GM10266 (cell line): ENCODE results near the gene FIBIN.

Source experiments
- DNase-seq: peaks from one replicate; pipeline ENCODE4 v3.0.0; 2012; ENCODE audit errors: extremely low spot score
- TF ChIP-seq, protein P1 (sequence below): IDR thresholded peaks from 2 replicates; pipeline ENCODE4 v1.5.1; 2012; ENCODE audit warnings: mild to moderate bottlenecking, low read depth; ENCODE audit not compliant: control insufficient read depth, insufficient read depth; ENCODE audit errors: missing control alignments

The FIBIN gene

DNA sequence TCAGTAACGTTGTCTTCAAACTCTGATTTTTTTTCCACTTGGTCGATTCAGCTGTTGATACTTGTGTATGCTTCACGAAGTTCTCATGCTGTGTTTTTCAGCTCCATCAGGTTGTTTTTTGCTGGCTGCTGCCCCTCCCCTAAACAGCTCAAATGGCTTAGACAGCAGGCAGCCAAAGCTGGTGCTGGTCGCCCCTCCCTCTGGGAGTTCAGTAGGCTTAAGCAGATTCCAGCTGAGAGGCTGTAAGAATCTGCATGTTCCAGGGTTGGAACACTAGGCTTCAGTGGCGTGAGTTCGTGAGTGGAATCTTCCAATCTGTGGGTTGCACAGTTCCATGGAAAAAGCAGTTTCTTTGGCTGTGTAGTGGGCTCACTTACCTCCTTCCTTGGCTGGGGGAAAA, 10.3 kb upstream of the FIBIN start:
- no peak for DNase-seq
- TF ChIP-seq, protein P1, sequence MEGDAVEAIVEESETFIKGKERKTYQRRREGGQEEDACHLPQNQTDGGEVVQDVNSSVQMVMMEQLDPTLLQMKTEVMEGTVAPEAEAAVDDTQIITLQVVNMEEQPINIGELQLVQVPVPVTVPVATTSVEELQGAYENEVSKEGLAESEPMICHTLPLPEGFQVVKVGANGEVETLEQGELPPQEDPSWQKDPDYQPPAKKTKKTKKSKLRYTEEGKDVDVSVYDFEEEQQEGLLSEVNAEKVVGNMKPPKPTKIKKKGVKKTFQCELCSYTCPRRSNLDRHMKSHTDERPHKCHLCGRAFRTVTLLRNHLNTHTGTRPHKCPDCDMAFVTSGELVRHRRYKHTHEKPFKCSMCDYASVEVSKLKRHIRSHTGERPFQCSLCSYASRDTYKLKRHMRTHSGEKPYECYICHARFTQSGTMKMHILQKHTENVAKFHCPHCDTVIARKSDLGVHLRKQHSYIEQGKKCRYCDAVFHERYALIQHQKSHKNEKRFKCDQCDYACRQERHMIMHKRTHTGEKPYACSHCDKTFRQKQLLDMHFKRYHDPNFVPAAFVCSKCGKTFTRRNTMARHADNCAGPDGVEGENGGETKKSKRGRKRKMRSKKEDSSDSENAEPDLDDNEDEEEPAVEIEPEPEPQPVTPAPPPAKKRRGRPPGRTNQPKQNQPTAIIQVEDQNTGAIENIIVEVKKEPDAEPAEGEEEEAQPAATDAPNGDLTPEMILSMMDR, result no peak

DNA sequence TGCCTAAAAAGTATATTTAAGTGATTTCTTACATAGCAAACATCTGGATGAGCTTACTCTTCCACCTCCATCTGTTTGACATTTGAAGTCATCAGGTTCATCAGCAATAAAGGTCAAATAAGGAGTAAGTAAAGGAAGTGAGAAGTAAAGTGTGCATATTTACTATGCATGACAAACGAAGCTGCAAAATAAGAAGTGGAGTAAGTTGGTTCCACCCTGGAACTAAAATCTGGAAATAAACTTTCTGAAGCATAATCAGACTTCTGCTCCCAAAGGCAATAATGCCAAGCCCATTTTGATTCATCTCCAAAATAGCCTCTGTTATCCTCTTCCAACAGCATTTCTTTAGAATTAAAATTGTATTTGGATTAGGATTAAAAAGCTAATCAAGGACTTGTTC, 8.4 kb upstream of the FIBIN start:
- TF ChIP-seq, protein P1, result no peak
- no peak for DNase-seq

DNA sequence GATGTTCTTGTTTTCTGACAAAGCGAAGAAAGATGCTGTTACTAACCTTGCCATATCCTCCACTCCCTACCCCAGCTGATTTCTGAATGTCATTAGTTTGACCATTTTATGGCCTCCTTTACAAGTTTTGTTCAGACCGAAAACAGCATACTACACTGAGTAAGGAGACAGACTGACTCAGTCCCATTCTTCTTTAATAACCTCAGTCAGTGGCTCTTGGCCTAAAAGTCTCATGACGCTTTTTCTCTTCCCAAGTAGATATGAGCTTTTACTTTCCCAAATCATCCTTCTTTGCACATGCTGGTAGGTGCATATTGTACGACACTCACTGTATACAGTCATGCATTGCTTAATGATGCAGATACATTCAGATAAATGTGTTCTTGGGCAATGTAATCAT, 8.0 kb upstream of the FIBIN start:
- TF ChIP-seq, protein P1, result no peak
- DNase-seq, result no peak

DNA sequence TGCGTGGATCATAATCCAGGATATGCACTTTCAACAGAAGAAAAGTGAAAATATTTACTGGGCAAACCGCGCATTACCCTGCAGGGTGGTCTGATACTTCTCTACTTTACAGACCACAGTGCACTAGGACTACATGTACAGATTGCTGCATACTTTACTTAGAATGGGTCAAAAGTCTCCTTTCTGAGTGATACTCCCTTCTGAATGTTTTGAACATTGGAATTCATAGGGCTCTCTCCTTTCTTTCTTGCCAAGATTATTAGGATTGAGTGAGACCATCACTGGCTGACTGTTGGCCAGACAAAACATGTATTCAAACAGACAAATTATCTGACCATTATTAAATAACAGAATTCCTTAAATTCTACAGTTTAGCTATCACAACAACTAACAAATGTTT, 6.6 kb upstream of the FIBIN start:
- TF ChIP-seq, protein P1, result no peak

DNA sequence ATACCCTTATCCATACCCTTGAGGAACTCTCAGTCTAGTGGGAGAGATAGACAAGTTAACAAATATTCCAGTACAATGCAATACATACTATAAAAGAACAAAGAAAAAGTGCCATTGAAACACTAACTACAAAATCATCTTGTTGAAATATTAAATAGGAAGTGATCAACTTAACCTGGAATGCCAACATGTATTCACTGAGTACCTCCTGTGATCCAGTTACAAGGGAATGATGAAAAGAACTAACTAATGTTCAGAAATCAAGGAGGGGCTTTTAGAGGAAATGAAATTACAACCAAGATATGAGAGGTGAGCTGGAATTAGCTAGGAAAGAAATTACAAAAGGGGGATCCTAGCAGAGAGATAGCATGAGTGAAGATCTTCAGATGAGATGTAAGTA, 6.2 kb upstream of the FIBIN start:
- DNase-seq, result no peak
- TF ChIP-seq, protein P1, result no peak

More for the DNA sequence above, 6.6 kb upstream of the FIBIN start:
- DNase-seq, result no peak

DNA sequence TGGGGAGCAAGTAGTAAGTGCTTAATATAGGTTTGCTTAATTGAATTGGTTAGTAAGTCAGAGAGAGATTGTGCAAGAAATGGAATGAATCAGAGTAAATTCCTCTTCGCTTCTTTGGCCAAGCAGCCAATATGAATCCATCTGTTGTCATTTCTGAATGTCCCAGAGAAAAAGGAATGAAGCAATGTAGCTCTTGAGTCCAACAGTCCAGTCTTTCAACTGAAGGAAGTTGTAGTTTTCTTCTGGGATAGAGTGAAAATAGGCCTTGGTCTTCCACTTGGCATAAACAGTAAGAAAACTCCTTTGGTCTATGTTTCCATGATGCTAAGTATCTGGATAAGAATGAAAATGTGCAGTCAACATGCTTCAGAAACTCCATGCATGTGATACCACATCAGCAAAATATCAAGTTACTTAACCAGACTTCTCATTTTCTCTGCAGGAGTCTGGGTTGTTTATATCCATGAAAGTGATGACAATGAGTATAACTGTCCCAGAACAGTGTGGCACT, 1.8 kb upstream of the FIBIN start:
- TF ChIP-seq, protein P1, result no peak
- DNase-seq, result no peak

DNA sequence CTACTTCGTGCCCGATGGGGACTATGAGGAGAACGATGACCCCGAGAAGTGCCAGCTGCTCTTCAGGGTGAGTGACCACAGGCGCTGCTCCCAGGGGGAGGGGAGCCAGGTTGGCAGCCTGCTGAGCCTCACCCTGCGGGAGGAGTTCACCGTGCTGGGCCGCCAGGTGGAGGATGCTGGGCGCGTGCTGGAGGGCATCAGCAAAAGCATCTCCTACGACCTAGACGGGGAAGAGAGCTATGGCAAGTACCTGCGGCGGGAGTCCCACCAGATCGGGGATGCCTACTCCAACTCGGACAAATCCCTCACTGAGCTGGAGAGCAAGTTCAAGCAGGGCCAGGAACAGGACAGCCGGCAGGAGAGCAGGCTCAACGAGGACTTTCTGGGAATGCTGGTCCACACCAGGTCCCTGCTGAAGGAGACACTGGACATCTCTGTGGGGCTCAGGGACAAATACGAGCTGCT, 751 bp downstream of the FIBIN start:
- TF ChIP-seq, protein P1, result no peak
- DNase-seq, result no peak
